ENCODE data around the gene CALHM2.

DNA sequence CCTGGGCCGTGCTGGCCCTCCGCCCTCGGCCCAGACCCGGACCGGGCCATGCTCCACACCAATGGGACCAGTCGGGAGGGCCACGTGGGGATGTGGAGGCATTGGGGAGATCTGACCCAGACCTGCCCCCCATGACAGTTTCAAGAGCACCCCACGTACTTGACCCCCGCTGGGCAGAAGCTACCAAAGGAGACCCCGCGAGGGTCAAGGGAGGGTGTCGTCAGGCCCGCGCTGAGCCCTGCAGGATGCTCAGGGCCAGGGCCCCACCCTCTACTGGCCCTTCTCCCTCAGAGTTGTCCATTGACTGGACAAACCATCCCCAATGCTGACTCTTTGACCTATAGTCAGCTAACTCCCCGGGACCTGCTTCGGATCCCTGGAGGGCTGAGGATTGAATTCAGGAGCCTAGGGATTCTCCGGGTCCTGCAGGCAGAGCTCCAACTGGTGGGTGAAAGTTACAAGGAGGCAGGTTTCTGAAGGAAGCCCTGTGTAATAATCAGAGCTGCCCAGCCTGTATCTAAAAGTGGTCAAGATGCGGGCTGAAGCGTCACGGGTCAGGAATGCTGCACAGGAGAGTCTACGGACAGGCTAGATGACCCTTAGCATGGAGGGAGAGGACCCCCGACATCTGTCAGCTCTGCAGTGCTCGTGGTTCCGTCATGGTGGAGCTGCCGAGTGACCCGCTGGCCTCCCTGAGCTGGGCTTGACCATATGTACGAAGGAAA lies 498 bp upstream of the CALHM2 start:
- TF ChIP-seq, protein P1, sequence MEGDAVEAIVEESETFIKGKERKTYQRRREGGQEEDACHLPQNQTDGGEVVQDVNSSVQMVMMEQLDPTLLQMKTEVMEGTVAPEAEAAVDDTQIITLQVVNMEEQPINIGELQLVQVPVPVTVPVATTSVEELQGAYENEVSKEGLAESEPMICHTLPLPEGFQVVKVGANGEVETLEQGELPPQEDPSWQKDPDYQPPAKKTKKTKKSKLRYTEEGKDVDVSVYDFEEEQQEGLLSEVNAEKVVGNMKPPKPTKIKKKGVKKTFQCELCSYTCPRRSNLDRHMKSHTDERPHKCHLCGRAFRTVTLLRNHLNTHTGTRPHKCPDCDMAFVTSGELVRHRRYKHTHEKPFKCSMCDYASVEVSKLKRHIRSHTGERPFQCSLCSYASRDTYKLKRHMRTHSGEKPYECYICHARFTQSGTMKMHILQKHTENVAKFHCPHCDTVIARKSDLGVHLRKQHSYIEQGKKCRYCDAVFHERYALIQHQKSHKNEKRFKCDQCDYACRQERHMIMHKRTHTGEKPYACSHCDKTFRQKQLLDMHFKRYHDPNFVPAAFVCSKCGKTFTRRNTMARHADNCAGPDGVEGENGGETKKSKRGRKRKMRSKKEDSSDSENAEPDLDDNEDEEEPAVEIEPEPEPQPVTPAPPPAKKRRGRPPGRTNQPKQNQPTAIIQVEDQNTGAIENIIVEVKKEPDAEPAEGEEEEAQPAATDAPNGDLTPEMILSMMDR (conservative IDR thresholded peaks at IDR 0.05; ENCODE audit: low read depth, low read length): no peak
- TF ChIP-seq BHLHE40 (IDR thresholded peaks at IDR 0.05; ENCODE audit: low read depth, low read length) (no peak), ELK1 (IDR thresholded peaks at IDR 0.05; ENCODE audit: borderline replicate concordance, low read depth, low read length) (no peak), SMC3 (IDR thresholded peaks at IDR 0.05; ENCODE audit: low read depth, low read length) (no peak), NFE2L2 (IDR thresholded peaks at IDR 0.05; ENCODE audit: low read depth, low read length) (no peak), MAZ (IDR thresholded peaks at IDR 0.05; ENCODE audit: borderline replicate concordance, low read depth, low read length) (no peak), USF2 (IDR thresholded peaks at IDR 0.05; ENCODE audit: low read depth, low read length) (no peak), RCOR1 (IDR thresholded peaks at IDR 0.05; ENCODE audit: insufficient replicate concordance, low read length) (no peak), RAD21 (IDR thresholded peaks at IDR 0.05; ENCODE audit: low read length) (no peak)
